Breast epithelium (tissue), 3 donors: Measurements from ENCODE around the gene ASCC1.

Experiments
- CTCF ChIP-seq, 3 donors: fragments of 450-650 bp; IDR thresholded peaks; one replicate each; pipeline ENCODE4 v1.5.1; 2016 to 2017; ENCODE audit warnings: antibody characterized with exemption in 3 of 3, mild to moderate bottlenecking in 3 of 3, moderate library complexity in 3 of 3
- POLR2A ChIP-seq: fragments of 450-650 bp; IDR thresholded peaks from one replicate; pipeline ENCODE4 v1.6.1; 2016; ENCODE audit warnings: antibody characterized with exemption, mild to moderate bottlenecking, moderate library complexity
- POLR2AphosphoS5 ChIP-seq, 3 donors: sonication (generic); formaldehyde crosslinking; IDR thresholded peaks; one replicate each; pipeline ENCODE4 v1.6.1; 2017; ENCODE audit warnings: antibody characterized with exemption in 3 of 3

- no peak for TF ChIP-seq CTCF (IDR thresholded peaks at IDR 0.05)
- TF ChIP-seq POLR2AphosphoS5 (IDR thresholded peaks at IDR 0.05) = no peak
- no peak for TF ChIP-seq POLR2A
These were observed 148.5 kb downstream of the ASCC1 start for GRCh38 chr10:72067463-72068125.
